Activated CD8-positive, alpha-beta memory T cell treated with anti-CD3 and anti-CD28 coated beads, Interleukin-2, amount 50 U/mL, for 24 hours (primary cell): ENCODE measurements around the gene ANO8.
"Not testable (repeated sequence)": the region's sequence is repeated elsewhere in the genome, so short reads cannot be mapped to it uniquely, and the experiment has no call there.

Experiments
- DNase-seq: peaks from one replicate; pipeline ENCODE4 v3.0.0-alpha.2; 2020; ENCODE audit errors: extremely low read depth

ANO8 gene

DNA sequence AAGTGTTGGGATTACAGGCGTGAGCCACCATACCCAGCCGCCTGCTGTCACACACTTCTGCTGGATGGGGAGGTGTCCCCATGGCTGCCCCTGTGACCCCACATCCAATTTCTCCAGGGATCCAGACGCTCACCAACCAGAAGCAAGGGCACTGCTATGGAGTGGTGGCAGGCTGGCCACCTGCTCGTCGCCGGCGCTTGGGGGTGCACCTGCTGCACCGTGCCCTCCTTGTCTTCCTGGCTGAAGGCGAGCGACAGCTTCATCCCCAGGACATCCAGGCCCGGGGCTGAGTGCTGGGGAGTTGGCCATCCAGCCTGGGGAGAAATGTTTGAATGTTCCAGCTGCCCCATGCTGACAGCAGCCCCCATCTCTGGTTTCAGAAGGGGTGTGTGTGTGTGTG lies 48.4 kb downstream of the ANO8 start:
- no peak for DNase-seq

DNA sequence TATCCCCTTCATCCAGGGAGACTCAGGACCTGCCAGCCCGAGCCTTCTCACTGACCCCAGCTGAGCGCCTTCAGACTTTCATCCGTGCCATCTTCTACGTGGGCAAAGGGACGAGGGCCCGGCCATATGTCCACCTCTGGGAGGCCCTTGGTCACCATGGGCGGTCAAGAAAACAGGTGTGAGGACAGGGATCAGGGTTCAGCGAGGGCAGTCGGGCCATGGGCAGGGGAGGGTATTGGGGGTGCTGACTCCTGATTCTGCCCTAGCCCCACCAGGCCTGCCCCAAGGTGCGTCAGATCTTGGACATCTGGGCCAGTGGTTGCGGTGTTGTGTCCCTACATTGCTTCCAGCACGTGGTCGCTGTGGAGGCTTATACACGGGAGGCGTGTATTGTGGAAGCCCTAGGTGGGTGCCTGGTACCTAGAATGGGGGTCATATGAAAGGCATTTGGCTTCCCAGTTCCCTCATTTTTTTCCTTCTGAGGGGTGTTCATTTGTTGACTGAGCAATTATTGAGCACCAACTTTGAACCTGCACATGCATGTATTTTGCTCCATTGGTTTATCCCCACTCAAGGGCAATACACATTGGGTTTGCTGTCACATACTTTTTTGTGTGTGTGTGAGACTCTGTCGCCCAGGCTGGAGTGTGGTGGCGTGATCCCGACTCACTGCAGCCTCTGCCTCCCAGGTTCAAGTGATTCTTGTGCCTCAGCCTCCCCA lies 49.1 kb downstream of the ANO8 start:
- no peak for DNase-seq

DNA sequence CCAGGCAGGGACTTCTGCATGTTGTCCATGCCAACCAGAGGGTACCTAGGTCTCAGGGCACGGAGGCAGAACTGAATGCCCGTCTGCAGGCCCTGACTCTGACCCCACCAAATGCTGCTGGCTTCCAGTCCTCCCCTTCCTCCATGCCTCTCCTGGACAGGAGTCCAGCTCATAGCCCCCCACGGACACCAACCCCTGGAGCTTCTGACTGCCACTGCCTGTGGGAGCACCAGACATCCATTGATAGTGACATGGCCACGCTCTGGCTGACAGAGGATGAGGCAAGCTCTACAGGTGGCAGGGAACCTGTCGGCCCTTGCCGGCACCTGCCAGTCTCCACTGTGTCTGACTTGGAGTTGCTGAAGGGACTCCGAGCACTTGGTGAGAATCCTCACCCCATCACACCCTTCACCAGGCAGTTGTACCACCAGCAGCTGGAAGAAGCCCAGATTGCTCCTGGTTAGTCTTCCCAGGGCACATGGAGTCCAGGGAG lies 51.1 kb downstream of the ANO8 start:
- no peak for DNase-seq

DNA sequence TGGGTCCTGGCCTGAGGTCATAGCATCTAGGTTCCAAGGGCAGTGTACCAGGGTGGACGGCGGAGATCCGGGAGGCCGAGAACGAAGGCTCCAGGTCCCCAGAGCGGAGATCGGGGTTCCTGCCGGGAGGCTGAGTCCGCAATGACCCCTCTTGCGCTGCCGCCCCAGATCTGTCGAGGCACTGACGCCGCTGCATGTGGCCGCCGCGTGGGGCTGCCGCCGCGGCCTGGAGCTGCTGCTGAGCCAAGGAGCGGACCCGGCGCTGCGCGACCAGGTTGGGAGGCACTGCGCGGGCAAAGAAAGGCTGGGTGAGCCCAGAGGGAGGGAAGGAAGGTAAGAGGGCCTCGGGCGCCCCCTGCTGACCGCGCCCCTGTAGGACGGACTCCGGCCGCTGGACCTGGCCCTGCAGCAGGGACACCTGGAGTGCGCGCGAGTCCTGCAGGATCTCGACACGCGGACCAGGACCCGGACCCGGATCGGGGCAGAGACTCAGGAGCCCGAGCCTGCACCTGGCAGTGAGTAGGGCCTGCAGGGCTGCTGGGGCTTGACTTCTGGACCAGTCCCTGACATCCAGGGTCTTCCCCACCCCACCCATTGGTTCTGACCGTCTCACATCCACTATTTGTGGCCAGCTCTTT lies 52.0 kb downstream of the ANO8 start:
- peak; percentile 44 for DNase-seq

DNA sequence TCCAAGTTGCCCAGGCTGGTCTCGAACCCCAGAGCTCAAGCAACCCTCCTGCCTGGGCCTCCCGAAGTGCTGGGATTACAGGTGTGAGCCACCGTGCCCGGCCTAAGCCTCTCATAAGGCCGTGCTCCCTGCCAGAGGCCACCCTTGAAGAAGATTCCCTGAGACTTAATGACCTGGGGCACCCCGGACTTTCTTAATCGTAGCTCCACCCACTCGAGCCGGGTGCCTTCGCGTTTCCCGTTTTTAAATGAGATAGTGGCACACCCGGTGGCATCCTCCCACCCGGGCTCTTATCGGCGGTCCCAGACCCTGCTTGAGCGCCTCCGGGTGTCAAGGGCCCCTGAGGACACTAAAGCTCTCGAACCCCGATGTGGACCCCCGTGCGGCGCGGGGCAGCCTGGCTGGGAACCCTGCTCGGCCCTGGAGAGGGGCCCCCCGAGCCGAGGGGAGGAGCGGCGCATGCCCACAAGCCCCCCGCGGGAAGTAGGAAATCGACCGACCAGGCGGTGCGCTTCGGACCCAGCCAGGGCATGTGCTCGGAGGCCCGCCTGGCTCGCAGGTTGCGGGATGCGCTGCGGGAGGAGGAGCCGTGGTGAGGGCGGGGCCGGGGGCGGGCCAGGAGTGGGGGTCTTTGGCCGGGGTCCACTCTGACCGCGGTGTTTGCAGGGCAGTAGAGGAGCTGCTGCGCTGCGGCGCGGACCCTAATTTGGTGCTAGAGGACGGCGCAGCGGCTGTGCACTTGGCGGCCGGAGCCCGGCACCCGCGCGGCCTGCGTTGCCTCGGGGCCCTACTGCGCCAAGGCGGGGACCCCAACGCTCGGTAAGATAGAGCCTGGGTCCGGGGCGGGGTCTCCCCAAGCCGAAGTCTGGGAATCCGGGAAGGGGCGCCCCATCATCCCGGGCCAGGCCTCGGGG lies 53.0 kb downstream of the ANO8 start, which contains the start of gene ANKLE1:
ANKLE1 (plus strand) TSS at position 511 of the 914 bp plus-strand sequence; CDS start at position 531, 20 bp downstream.
- DNase-seq = no peak

DNA sequence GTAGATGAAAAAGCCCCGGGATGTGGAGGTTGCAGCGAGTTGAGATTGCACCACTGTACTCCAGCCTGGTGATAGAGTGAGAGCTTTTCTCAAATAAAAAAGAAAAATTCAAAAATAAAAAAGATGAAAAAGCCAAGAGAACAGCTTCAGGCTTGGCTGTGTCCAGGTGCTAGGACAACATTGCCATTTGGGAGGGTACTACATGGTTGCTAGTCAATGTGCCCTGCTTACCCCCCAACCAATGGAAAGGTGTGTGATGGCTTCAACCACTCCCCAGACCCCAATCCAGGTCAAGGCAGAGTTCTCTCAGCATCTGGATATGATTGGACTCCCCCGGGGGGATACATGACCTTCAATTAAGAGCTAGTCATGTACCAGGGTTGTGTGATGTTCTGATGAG lies 55.2 kb downstream of the ANO8 start:
- no peak for DNase-seq

DNA sequence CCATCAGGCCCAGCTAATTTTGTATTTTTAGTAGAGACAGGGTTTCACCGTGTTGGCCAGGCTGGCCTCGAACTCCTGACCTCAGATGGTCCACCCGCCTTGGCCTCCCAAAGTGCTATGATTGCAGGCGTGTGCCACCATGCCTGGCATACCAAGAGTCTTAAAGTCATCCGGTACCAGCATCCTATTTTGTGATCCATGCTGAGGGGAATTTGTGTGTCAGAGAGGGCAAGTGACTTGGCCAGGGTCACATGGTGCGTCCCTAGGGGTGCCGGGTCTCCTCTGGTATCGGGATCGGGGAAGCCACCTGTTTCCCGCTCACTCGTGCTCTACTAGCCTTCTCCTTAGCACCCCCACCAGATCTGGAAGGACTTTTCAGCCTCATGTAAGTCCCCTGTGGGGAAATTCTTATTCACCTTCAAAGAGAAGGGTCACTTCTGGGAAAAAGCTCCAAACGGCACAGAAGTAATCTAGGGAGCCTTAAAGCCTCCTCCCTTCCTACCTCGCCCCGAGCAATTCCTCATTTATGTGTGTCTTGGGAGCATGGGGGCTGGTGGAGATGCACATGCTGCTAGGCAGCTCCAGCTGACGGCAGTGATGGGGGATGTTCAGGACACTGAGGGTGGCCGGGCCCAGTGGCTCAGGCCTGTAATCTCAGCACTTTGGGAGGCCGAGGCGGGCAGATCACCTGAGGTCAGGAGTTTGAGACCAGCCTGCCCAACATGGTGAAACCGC lies 59.0 kb downstream of the ANO8 start:
- no peak for DNase-seq

DNA sequence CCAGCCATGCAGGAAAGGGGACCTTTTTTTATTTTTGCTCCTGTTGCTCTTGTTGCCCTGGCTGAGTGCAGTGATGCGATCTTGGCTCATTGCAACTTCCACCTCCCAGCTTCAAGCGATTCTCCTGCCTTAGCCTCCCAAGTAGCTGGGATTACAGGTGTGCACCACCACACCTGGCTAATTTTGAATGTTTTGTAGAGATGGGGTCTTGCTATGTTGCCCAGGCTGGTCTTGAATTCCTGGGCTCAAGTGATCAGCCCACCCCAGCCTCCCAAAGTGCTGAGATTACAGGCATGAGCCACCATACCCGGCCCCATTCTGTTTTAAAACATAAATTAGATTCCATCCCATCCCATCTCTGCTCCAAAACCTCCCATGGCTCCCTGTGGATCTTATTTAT lies 59.8 kb downstream of the ANO8 start:
- not testable (repeated sequence) for DNase-seq
